Measurements from ENCODE around the gene ZNF524.

ZNF524 gene

DNA sequence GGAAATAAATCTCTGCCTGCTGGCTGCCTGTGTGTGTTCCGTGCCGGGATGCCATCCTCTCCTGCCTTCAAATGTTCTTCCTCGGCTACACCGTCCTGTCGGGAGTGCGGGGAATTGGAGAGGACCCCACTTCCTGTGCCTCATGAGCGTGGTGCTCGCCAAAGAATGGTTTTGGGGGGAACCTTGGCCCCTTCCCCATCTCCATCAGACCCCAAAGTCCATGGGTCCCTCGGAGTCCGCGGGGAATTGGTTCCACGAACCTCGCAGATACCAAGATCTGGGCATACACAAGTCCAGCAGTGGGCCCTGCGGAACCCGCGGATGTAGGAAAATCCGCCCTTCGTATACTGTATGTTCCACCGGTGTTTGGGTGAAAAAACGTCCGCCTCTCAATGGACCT, 3.0 kb downstream of the ZNF524 start:
- no peak for DNase-seq

DNA sequence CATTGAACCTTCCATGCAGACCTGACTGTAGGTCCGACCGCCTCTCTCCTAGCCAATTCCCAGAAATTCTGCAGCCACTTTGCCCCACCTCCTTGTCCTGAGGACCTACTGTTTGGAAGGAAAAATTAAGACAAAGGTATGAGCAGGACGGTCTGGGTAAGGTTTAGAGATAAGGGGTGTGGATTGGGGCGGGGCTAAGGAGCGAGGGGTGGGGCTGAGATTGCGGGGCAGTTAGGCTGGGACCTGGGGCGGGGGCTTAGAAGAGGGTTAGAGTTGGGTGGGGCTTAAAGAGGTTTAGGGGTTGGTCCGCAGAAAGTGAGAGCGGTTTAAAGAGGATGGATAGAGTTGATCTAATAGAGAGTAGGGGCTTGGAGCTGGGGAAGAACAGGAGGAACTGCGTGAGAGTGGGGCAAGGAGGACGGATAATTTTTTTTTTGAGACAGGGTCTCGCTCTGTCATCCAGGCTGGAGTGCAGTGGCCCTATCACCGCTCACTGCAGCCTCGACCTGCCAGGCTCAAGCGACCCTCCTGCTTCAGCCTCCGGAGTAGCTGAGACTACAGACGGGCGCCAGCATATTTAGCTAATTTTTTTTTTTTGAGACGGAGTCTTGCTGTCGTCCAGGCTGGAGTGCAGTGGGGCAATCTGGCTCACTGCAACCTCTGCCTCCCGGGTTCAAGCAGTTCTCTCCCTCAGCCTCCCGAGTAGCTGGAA, 3.6 kb downstream of the ZNF524 start:
- no peak for DNase-seq

DNA sequence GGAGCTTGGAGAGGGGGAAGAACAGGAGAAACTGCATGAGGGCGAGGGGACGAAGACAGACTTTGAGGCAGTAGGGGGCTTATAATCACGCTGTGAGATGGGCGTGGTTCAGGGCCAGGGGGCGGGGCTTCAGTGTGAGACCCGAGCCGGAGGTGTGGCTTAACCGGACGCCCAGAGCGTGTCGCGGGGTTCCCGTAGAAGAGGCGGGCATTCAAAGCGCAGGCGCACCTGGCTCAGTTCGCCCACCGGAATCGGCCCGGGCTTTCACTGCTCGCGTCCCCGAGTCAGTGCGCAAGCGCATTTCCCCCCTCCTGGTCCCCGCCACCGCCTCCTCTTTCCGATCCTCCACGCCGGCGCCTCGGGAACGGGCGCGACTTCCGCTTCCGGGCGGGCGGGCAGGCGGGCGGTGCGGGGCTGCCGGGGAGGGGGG, 5.1 kb downstream of the ZNF524 start:
- peak; percentile 98 to 99 for DNase-seq

DNA sequence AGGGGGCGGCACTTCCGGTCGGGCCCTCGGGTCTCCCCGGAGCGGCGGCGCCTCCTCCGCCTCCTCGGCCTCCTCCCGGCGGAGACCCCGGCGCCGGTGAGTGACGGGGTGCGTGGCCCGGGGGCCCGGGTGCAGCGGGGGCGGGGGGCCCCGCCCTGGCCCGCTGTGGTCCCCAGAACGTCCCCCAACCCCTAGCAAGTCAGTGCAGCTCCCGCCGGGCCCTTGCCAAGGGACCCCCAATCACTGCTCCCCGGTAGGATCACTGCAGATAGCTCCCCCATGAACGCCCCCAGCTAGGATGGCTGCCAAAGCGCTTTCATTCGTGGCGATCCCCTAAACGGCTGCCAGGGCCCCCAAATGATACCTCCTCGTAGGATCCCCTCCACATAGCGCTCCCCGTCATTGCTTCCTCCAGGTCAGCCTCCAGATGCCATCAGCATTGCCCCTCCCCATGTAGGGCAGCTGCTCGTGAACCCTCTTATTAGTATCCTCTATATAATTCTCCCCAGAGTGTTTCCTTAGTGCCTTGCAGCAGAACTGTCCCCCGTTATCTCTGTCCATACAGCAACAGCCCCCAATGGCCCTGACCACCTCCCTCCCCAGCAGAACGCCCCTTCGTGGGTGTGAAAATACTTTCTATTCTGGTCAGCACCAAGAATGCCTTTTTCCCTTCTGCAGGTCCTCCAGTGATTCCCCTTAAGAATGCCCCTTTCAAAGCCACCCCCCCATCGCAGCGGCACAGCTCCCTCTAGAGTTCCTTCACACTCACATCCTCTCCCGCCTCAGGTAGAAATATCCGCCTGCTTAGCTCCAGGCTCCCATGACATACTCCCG, 5.8 kb downstream of the ZNF524 start, which contains the start of gene ZNF865:
Gene ZNF865 (plus strand): TSS at position 11 of the 834 bp plus-strand sequence. CDS start 7,972 bp downstream, outside the sequence.
- DNase-seq: peak; percentile 73 to 84

DNA sequence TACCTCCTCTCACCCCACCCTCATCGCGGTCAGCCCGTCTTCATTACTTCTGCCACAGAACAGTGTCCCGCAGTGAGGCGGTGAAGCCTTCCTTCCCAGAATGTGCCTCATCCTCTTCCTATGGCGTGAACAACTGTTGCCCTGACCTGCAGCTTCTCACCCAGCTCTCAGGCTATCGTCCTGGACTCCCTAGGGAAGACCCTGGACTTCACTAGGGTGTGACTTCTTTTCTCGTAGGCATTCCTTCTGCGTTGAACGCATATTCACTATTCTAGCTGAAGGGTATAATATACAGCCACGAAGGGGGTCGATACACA, 6.3 kb downstream of the ZNF524 start:
- no peak for DNase-seq

DNA sequence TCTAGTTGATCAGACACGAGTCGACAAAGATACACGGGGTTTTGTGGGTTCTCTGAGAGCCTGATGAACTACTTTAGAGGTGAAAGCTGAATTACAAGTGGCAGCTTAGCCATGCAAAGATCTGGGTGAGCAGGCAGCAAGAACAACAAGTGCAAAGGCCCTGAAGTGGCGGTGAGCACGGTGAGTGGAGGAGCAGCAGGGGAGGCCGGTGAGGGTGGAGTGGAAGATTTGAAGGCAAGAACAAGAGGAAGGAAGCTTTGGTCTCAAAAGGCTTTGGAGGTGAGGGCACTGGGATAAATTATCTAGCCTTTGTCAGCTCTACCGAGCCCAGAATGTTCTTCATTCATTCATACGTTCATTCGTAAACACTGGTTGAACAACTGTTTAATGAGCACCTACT, 6.7 kb downstream of the ZNF524 start:
- DNase-seq: no peak

DNA sequence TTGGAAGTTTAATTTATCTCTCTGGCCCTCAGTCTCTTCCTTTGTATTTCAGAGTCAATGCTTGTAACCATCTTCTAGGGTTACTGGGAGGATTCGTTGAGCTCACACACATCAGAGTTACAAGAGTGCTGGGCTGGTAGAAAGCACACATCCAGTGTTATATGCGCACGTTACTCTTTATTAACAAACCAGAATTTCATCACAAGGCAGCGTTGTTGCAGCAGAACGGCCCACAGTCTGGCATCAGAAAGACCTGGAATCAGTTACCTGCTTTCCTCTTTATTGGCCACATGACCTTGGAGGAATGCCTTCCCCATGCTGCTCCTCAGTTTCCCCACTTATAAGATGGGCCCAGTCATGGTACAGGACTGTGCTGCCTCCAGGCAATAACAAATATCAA, 9.2 kb downstream of the ZNF524 start:
- no peak for DNase-seq

DNA sequence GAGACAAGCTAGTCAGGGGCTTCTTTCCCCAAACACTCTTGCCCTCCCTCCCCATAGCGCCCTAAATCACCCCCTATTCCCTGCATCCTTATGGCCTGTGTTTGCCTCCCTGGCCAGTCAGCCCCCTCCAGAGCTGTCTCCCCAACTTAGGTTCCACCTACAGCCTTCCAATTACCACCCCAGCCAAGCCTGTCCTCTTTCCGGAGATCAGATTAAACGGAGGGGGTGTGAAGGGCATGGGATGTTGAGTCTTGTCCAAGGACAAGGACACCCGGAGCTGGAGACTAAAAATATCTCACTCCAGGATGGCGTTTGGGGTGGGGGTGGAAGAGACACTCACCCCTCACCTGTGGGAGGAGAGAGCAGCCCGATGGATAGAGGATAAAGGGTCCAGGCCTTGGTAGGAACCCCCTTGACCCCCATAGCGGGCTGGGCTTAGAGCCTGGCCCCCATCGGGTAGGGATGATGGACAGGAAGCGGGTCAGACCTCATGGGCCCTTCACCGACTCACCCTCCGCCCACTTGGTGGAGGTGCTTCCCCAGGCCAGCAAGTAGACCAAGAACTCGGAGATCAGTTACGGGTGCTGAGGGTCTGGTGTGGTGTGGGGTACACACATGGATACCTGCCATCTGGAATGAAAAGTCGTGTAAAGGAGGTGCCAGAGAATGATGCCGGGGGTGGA, 11.4 kb downstream of the ZNF524 start:
- DNase-seq: no peak

DNA sequence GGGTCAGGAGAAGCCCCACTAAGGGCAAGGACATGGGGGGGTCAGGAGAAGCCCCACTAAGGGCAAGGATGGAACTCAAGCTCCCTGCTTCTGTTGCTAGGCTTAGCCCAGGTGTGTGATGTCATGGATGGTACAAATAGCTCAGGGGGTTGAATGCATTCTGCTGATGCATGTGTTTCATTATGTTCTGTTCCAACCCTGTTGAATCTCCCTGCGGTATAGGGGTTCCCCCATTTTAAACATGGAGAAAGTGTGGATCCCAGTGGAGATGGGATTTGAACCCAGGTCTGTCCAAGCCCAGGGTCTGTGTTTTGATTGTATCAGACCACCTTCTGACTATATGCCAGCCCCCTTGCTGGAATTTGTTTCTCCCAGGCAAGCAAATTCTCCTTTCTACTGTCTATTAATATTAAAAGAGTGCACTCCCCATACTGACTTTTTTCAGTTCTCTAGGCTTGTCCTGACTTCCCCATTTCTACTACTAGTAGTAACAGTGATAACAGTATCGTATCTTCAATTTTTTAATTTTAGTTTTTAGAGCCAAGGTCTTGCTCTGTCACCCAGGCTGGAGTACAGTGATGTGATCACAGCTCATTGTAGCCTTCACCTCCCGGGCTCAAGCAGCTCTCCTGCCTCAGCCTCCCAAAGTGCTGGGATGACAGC, 12.0 kb downstream of the ZNF524 start:
- DNase-seq: no peak

DNA sequence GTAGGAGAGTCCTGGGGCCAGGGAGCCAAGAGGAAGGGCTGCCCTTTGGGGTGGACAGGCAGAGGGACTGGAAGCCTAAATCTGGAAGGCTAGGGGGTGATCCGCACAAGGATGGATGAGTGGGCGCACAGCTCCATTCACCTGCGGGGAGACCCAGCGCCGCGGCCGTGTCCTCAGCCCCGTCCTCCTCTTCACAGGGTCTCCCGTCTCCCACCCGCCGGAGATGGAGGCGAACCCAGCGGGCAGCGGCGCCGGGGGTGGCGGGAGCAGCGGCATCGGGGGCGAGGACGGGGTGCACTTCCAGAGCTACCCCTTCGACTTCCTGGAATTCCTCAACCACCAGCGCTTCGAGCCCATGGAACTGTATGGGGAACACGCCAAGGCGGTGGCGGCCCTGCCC, 13.3 kb downstream of the ZNF524 start:
- no peak for DNase-seq

DNA sequence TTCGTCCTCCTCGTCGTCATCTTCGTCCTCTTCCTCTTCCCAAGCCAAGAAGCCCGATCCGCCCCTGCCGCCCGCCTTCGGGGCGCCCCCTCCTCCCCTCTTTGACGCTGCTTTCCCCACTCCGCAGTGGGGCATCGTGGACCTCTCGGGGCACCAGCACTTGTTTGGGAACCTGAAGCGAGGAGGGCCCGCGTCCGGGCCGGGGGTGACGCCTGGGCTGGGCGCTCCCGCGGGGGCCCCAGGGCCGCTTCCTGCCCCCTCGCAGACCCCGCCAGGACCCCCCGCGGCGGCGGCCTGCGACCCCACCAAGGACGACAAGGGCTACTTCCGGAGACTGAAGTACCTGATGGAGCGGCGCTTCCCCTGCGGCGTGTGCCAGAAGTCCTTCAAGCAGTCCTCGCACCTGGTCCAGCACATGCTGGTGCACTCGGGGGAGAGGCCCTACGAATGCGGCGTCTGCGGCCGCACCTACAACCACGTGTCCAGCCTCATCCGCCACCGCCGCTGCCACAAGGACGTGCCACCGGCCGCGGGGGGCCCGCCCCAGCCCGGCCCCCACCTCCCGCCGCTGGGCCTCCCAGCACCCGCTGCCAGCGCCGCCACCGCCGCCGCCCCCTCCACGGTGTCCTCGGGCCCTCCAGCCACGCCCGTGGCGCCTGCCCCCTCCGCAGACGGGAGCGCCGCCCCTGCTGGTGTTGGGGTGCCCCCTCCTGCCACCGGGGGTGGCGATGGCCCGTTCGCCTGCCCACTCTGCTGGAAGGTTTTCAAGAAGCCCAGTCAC, 14.0 kb downstream of the ZNF524 start:
- no peak for DNase-seq

DNA sequence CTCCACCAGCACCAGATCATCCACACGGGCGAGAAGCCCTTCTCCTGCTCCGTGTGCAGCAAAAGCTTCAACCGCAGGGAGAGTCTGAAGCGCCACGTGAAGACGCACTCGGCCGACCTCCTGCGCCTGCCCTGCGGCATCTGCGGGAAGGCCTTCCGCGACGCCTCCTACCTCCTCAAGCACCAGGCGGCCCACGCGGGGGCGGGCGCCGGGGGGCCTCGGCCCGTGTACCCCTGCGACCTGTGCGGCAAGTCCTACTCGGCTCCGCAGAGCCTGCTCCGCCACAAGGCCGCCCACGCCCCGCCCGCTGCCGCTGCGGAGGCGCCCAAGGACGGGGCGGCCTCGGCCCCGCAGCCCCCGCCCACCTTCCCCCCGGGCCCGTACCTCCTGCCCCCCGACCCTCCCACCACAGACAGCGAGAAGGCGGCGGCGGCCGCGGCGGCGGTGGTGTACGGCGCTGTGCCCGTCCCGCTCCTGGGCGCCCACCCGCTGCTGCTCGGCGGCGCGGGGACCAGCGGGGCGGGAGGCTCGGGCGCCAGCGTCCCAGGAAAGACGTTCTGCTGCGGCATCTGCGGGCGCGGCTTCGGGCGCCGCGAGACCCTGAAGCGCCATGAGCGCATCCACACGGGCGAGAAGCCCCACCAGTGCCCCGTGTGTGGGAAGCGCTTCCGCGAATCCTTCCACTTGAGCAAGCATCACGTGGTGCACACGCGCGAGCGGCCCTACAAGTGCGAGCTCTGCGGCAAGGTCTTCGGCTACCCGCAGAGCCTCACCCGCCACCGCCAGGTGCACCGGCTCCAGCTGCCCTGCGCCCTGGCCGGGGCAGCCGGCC, 14.8 kb downstream of the ZNF524 start:
- DNase-seq: no peak

DNA sequence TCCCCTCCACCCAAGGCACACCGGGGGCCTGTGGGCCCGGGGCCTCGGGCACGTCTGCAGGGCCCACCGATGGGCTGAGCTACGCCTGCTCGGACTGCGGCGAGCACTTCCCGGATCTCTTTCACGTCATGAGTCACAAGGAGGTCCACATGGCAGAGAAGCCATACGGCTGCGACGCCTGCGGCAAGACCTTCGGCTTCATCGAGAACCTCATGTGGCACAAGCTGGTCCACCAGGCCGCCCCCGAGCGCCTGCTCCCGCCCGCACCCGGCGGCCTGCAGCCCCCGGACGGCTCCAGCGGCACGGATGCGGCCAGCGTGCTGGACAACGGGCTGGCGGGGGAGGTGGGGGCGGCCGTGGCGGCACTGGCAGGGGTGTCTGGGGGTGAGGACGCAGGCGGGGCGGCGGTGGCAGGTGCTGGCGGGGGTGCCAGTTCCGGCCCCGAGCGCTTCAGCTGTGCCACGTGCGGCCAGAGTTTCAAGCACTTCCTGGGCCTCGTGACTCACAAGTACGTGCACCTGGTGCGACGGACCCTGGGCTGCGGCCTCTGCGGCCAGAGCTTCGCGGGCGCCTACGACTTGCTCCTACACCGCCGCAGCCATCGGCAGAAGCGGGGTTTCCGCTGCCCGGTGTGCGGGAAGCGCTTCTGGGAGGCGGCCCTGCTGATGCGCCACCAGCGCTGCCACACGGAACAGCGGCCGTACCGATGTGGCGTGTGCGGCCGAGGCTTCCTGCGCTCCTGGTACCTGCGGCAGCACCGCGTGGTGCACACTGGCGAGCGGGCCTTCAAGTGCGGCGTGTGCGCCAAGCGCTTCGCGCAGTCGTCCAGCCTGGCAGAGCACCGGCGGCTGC, 15.7 kb downstream of the ZNF524 start:
- DNase-seq: no peak

DNA sequence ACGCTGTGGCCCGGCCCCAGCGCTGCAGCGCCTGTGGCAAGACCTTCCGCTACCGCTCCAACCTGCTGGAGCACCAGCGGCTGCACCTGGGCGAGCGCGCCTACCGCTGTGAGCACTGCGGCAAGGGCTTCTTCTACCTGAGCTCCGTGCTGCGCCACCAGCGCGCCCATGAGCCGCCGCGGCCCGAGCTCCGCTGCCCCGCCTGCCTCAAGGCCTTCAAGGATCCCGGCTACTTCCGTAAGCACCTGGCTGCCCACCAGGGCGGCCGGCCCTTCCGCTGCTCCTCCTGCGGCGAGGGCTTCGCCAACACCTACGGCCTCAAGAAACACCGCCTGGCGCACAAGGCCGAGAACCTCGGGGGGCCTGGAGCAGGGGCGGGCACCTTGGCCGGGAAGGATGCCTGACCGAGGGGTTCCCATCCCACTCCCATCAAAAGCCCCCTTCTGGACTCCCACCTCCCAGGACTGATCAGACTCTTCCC, 16.3 kb downstream of the ZNF524 start:
- DNase-seq: no peak

DNA sequence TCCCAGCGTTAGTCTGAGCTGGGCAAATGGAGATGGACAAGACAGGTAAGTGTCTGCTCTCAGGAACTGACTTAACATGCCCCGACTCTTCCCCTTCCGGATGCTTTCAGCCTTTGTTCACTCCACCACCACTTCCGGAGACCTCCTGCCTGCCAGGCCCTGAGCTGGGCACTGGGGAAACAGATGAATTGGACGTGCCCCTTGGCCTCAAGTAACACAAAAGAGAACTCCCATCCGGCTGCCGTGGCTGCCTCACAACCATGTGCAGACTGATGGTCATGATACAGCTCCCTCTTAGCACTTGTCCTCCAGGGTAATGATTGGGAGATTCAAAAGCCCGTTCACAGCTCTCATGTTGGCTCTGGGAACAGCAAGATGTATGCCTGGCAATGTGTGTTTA, 17.3 kb downstream of the ZNF524 start:
- no peak for DNase-seq

DNA sequence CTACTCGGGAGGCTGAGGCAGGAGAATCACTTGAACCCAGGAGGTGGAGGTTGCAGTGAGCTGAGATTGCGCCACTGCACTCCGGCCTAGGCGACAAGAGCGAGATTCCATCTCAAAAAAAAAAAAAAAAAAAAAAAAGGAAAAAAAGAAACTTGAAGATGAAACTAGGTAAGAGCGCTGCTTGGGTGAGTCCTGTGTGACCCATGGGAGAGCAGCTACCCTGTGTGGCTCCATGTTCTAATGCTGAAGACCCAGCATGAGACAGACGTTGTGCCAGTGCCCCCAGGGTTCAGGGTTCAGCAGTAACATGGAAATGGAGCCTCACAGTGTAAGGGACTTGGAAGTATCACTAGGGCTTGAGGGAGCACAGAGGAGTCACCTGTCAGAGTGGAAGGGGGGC, 18.3 kb downstream of the ZNF524 start:
- no peak for DNase-seq

DNA sequence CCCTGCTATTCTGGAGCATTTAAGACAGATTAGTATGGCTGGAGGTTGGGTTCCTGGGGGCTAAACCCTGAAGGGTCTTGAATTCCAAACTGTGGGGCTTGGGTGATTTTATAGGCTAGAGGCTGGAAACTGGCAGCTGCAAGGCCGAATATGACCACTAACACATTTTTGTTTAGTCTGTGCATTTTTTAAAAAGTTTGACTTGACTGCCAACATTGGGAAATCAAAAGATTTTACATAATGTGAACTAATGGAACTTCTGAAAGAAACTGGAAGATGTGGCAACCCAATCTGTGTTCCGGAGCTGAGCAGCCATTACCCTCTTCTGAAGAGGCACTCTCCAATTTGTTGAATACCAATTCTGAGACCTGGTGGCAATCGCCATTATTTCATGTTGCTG, 19.2 kb downstream of the ZNF524 start:
- DNase-seq: no peak

DNA sequence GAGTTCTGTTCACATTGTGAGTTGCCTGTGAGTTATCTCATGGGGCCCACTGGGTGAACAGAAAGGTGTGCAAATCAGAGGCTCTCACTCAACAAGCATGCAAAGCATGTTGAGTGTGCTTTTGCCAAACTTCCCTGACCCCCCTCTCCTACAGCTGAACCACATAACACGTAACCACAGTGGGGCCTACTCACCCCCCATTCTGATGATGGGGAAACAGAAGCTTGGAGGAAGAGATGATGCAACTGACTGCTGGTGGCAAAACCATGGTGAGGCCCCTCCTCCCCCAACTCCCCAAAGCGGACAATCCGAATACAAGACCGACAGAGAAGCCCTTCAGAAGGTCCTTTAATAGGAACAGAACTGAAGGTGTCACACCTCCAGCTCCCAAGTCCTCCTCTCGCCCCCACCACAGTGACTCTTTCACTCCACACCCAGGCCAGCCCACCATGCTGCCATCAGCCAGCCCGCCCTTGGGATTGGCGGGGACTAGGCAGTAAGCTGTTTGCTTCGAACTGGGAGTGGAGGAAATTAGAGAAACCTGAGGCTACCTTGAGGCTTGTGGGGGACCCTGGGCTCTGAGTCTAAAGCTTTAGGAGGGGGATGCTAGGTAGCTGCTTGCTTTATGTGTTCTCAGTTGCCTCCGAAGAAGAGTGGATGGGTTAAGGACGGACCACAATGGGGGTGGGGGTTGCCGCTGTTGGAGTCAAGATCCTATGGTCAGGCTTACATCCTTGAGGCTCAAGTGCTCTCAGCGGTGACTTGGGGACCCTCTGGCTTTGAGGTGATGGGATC, 20.5 kb downstream of the ZNF524 start:
- DNase-seq: no peak

DNA sequence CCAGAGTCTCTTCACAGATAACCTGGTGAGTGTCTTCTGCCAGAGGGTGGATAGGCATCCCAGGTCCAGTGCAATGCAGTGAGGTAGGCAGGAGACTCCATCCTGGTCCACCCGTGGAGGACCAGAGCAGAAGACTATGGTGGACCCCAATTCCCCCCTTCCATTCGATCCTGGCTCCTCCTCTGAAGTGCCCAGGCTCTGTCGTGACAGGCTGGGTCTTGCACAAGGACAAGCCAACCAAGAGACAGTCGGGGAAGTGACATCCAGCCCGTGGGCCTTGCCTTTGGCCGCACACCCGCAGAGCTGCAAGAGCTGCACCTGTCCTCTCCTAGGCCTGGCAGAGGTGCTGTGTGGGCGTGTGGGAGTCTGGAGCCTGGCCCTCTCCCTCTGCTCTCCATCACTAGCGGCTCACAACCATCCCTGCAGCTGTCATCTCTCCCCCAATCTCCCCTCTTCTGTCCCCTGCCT, 21.2 kb downstream of the ZNF524 start:
- no peak for DNase-seq

Measured in NCI-H524 (cell line).